Spleen (tissue), 13 donors: ENCODE data around the gene IVNS1ABP. TPM values are rescaled to one million over a fixed set of nuclear protein-coding genes. Genes with fewer than 3 reads are reported as not detected.
"Not testable (repeated sequence)": the region's sequence is repeated elsewhere in the genome, so short reads cannot be mapped to it uniquely, and the experiment has no call there.

Source experiments
- DNase-seq: peaks from one replicate; pipeline ENCODE4 v3.0.0-alpha.2; 2020
- H3K27ac ChIP-seq, 8 donors: fragments of 200-600 bp; sonication (generic) in 7 of 8; 1 replicate in 4 of 8; 2 replicates in 4 of 8; pipeline versions ENCODE4 v1.5.0 to v1.8.0; 2016 to 2021; ENCODE audit warnings: inconsistent platforms in 4 of 8, mild to moderate bottlenecking in 4 of 8, moderate library complexity in 1 of 8
- H3K27me3 ChIP-seq, 7 donors: fragments of 200-600 bp; sonication (generic) in 6 of 7; replicated peaks in 1 of 7; 1 replicate in 4 of 7; 2 replicates in 3 of 7; pipeline versions ENCODE4 v1.5.0 to v1.8.0; 2016 to 2021; ENCODE audit warnings: inconsistent platforms in 3 of 7, mild to moderate bottlenecking in 1 of 7
- H3K36me3 ChIP-seq, 6 donors: fragments of 200-600 bp; sonication (generic) in 5 of 6; 1 replicate in 4 of 6; 2 replicates in 2 of 6; pipeline versions ENCODE4 v1.5.0 to v1.8.0; 2016 to 2021; ENCODE audit warnings: inconsistent platforms in 2 of 6
- H3K4me1 ChIP-seq, 6 donors: fragments of 200-600 bp; sonication (generic) in 5 of 6; 1 replicate in 3 of 6; 2 replicates in 3 of 6; pipeline versions ENCODE4 v1.5.0 to v1.8.0; 2016 to 2021; ENCODE audit warnings: inconsistent platforms in 3 of 6
- H3K4me3 ChIP-seq, 8 donors: fragments of 200-600 bp; sonication (generic) in 7 of 8; 1 replicate in 4 of 8; 2 replicates in 4 of 8; pipeline versions ENCODE4 v1.5.0 to v1.8.0; 2016 to 2021; ENCODE audit warnings: inconsistent platforms in 4 of 8, mild to moderate bottlenecking in 4 of 8, moderate library complexity in 2 of 8
- H3K9me3 ChIP-seq, 8 donors: fragments of 200-600 bp; sonication (generic) in 7 of 8; 1 replicate in 4 of 8; 2 replicates in 4 of 8; pipeline versions ENCODE4 v1.5.0 to v1.8.0; 2016 to 2021; ENCODE audit warnings: inconsistent platforms in 4 of 8
- POLR2A ChIP-seq, 3 donors: fragments of 450-650 bp; IDR thresholded peaks; one replicate each; pipeline ENCODE4 v1.5.1; 2017; ENCODE audit warnings: antibody characterized with exemption in 3 of 3, mild to moderate bottlenecking in 1 of 3
- POLR2AphosphoS5 ChIP-seq, 3 donors: sonication (generic); formaldehyde crosslinking; IDR thresholded peaks; one replicate each; pipeline ENCODE4 v1.5.1; 2017; ENCODE audit warnings: antibody characterized with exemption in 3 of 3
- WGBS, 5 donors: extraction: QIAGEN DNeasy Blood & Tissue Kit in 3 of 5; methylation state at CpG; one replicate each; pipeline versions ENCODE4 v1.1.5 to v1.1.7; 2013 to 2018; 5-methylcytosine and 5-hydroxymethylcytosine counted together
- intact Hi-C: fragments of 100-400 bp; cut with DNase I; formaldehyde crosslinking; loops from one replicate; pipeline ENCODE4 v1.15.0; 2023; ENCODE audit warnings: low total_unique reads
- long read RNA-seq, 2 donors: transcript quantifications; one replicate each; lab custom pipeline, GENCODE V29; 2026
- polyA plus RNA-seq, 3 donors: library from polyadenylated mRNA; stranded (reverse); fragments of 200-250 nt; gene quantifications; one replicate each; pipeline ENCODE4 v1.2.1, GENCODE V29; 2013
- total RNA-seq, 7 donors: library from RNA; depleted of rRNA in 3 of 7; stranded (reverse); fragments of >200 nt in 3 of 7; fragmentation: NEBNext Ultra II Directional in 4 of 7; extraction: Animal tissue kit (Norgen Biotek cat#: 25700) in 4 of 7; gene quantifications; one replicate each; pipeline versions ENCODE4 v1.1.0 to v1.2.1, GENCODE V29; 2016 to 2021
- TF ChIP-seq, protein P1 (sequence below), 11 experiments: fragments of 200-600 bp in 7 of 11; fragments of 450-650 bp in 4 of 11; sonication (generic) in 4 of 11; IDR thresholded peaks in 8 of 11; conservative IDR thresholded peaks in 3 of 11; 1 replicate in 7 of 11; 2 replicates in 4 of 11; pipeline versions ENCODE4 v1.4.0 to v1.8.0; 2016 to 2021; ENCODE audit warnings: antibody characterized with exemption in 11 of 11, inconsistent platforms in 4 of 11, mild to moderate bottlenecking in 1 of 11
- donor health status: healthy with polysubstance abuse.
- donor health status: DM: no; HTN: no; CAD: no; lungs with moderate emphysema.
- donor health status: DM: no; HTN: no; CAD: no.
- donor health status: Bipolar disorder and iron deficiency.
- donor health status: healthy.
- donor health status: DM: no; HTN: no; CAD: no.
- donor health status: DM: yes; HTN: yes; CAD: no.

IVNS1ABP gene
- total RNA-seq (100 to 1,000 TPM in 6 of 7 donors, 10 to 100 TPM in 1; 83.0 to 148 (median 115) TPM), polyA plus RNA-seq (10 to 100 TPM; 29.5 to 38.4 (median 31.2) TPM)
- long read RNA-seq, donor 1, full-length matches to known transcripts = 12 of 96 reads
- long read RNA-seq, donor 1, partial matches to known transcripts = 84 of 96 reads
- long read RNA-seq, donor 1, other reads (novel, unspliced or antisense) = 0 of 96 reads
- long read RNA-seq, donor 2, full-length matches to known transcripts = 13 of 35 reads
- long read RNA-seq, donor 2, partial matches to known transcripts = 22 of 35 reads
- long read RNA-seq, donor 2, other reads (novel, unspliced or antisense) = 0 of 35 reads

DNA sequence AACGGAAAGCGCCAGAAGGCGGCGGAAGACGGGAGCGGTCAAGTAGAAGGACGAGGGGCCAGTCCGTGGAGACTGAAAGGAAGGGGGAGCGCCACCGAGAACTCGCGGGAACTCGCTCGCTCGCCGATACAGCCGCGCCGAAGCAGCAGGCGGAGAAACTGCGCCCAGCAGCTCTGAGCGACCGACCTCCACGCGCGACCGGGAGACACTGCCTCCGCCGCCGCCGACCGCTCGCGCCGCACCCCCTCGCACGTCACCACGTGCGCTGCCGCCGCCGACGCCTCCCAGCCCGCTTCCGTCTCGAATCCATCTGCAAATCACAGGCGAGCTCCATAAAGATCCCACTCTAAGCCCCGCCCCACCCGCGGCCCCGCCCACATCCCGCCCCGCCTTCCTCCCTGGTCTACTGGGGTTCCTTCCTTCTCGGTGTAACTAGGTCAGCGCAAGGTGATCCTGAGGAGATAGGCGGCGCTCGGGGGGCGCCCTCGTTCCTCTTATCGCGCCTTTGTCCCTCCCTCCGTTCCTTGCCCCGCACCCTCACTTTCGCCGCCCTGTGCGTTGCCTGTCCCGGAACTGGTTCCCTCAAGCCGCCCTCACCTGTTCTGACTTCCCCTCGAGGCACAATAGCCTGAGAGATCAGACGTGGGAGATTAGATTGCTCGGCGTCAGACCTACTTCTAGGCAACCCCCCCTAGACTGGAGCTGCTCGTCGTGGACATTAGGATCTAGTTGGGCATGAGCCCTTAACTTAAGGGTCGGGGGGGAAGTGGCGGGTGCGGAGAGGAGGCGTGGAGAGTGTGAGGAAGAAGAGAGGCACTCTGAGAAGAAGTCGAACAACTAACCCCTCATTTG lies at the start of gene IVNS1ABP:
TSS of gene IVNS1ABP (minus strand) at position 210 of the 852 bp plus-strand sequence. CDS start 7,750 bp downstream, outside the sequence.
- TF ChIP-seq, protein P1, sequence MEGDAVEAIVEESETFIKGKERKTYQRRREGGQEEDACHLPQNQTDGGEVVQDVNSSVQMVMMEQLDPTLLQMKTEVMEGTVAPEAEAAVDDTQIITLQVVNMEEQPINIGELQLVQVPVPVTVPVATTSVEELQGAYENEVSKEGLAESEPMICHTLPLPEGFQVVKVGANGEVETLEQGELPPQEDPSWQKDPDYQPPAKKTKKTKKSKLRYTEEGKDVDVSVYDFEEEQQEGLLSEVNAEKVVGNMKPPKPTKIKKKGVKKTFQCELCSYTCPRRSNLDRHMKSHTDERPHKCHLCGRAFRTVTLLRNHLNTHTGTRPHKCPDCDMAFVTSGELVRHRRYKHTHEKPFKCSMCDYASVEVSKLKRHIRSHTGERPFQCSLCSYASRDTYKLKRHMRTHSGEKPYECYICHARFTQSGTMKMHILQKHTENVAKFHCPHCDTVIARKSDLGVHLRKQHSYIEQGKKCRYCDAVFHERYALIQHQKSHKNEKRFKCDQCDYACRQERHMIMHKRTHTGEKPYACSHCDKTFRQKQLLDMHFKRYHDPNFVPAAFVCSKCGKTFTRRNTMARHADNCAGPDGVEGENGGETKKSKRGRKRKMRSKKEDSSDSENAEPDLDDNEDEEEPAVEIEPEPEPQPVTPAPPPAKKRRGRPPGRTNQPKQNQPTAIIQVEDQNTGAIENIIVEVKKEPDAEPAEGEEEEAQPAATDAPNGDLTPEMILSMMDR (IDR thresholded peaks at IDR 0.05 in 8 of 11, conservative IDR thresholded peaks at IDR 0.05 in 3 of 11) = peak in 8 of 11 experiments; percentile 8 to 68 (median 38)
- peak; percentile 78 to 96 (median 87) for TF ChIP-seq POLR2A (IDR thresholded peaks at IDR 0.05)
- TF ChIP-seq POLR2AphosphoS5 (IDR thresholded peaks at IDR 0.05) = peak; percentile 99
- Histone ChIP-seq H3K4me1 (peaks cover 21 to 59% (median 49%) of the 10 kb centered on the region in 6 donors), H3K36me3 (no peaks in the 10 kb centered on the region), H3K9me3 (peaks cover 0 to 8% (median 0%) of the 10 kb centered on the region in 8 donors), H3K4me3 (peak within 1 kb of the TSS; percentile 73 to 99 (median 94)), H3K27me3 (no peaks in the 10 kb centered on the region), H3K27ac (peak within 1 kb of the TSS; percentile 95 to 100 (median 98))
- peak; percentile 98 for DNase-seq
- WGBS, 5 donors = 0 to 1% (median 0%) methylated on average over 42 to 80 of the region's 80 CpGs
- intact Hi-C loops = loop anchor here (5.0 to 10.0 kb wide), 3 partner anchors 162 to 355 kb away; partner anchors contain the start of genes SWT1 and TRMT1L

DNA sequence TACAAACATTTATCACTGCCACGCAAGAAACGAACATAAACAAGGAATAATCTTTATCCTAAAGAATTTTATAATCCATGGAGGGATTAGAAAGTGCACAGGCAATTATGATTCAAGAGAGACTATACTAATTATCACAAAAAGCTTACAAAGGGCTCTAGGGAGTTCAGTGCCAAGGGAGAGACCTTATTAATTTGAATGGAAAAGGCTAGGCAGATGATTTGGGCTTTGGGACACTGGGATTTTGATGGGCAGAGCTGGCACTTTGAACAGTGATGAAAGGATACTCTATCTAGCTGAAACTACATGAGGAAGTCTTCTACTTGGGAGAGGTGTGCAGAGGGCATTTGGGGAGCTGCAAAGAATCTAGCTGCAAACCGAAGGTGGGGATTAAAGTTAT lies 48.9 kb upstream of the IVNS1ABP start:
- Histone ChIP-seq H3K4me3 (no peak overlapping the region), H3K36me3 (no peaks in the 10 kb centered on the region), H3K27ac (no peak overlapping the region), H3K4me1 (peaks cover 0 to 3% (median 0%) of the 10 kb centered on the region in 6 donors), H3K9me3 (peaks cover 0 to 25% (median 13%) of the 10 kb centered on the region in 8 donors), H3K27me3 (no peaks in the 10 kb centered on the region)
- TF ChIP-seq, protein P1 (IDR thresholded peaks at IDR 0.05 in 8 of 11, conservative IDR thresholded peaks at IDR 0.05 in 3 of 11) = no peak
- TF ChIP-seq POLR2A (IDR thresholded peaks at IDR 0.05) = no peak
- TF ChIP-seq POLR2AphosphoS5 (IDR thresholded peaks at IDR 0.05) = no peak
- 78 to 90% (median 89%) methylated on average over 3 of the region's 3 CpGs for WGBS, 5 donors
- intact Hi-C loops = no loop called here
- no peak for DNase-seq

DNA sequence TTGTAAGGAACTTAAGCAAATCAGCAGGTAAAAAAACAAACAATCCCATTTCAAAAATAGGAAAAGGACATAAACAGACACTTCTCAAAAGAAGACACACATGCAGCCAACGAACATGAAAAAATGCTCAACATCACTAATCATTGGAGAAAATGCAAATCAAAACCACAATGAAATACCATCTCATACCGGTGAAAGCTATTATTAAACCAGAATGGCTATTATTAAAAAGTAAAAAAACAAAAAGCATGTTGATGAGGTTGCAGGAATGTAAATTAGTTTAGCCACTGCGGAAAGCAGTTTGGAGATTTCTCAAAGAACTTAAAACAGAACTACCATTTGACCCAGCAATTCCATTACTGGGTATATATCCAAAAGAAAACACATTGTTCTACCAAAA lies 47.5 kb upstream of the IVNS1ABP start:
- H3K36me3 ChIP-seq, DNase-seq, H3K4me1 ChIP-seq, H3K27ac ChIP-seq, H3K27me3 ChIP-seq, H3K4me3 ChIP-seq, intact Hi-C loops: not testable (repeated sequence)
- 63 to 78% (median 74%) methylated on average over 3 of the region's 3 CpGs for WGBS, 5 donors
- H3K9me3 ChIP-seq = peaks cover 0 to 28% (median 20%) of the 10 kb centered on the region in 8 donors

DNA sequence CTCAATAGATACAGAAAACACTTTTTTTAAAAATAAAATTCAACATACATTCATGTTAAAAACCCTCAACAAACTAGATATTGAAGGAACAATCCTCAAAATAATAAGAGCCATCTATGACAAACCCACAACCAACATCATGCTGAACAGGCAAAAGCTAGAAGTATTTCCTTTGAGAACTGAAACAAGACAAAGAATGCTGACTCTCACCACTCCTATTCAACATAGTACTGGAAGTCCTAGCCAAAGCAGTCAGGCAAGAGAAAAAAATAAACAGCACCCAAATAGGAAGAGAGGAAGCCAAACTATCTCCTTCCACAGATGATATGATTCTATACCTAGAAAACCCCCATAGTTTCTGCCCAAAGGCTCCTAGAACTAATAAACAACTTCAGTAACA lies 46.2 kb upstream of the IVNS1ABP start:
- TF ChIP-seq POLR2AphosphoS5 (IDR thresholded peaks at IDR 0.05) (no peak), POLR2A (IDR thresholded peaks at IDR 0.05) (no peak)
- TF ChIP-seq, protein P1 (IDR thresholded peaks at IDR 0.05 in 8 of 11, conservative IDR thresholded peaks at IDR 0.05 in 3 of 11) = no peak
- Histone ChIP-seq H3K4me1 (no peaks in the 10 kb centered on the region), H3K27ac (no peak overlapping the region), H3K27me3 (no peaks in the 10 kb centered on the region), H3K4me3 (no peak overlapping the region), H3K36me3 (no peaks in the 10 kb centered on the region), H3K9me3 (peaks cover 0 to 28% (median 20%) of the 10 kb centered on the region in 8 donors)
- DNase-seq = no peak
- intact Hi-C loops = no loop called here
